PC-9 (cell line): ENCODE results near the gene DNAJB7. TPM values are rescaled to one million over a fixed set of nuclear protein-coding genes. Genes with fewer than 3 reads are reported as not detected.

Experiments
- BruUV-seq: library from RNA; stranded (reverse); fragments of 400-500 nt; replicated peaks from 2 replicates; lab custom pipeline; 2021; lab: Mats Ljungman, UMichigan
- CTCF ChIA-PET: fragments of 300-600 bp; sonication (Branson Sonifier 250); formaldehyde crosslinking; loops from one replicate; lab custom pipeline; 2022; ENCODE audit warnings: antibody characterized with exemption; lab: Charles Lee
- POLR2A ChIA-PET: fragments of 300-600 bp; sonication (Branson Sonifier 250); formaldehyde crosslinking; loops from one replicate; lab custom pipeline; 2022; ENCODE audit warnings: antibody characterized with exemption; ENCODE audit not compliant: unreplicated experiment; lab: Charles Lee
- DNase-seq, 2 experiments: peaks; one replicate each; pipeline versions ENCODE4 v3.0.0 to v3.0.0-alpha.2; 2015 to 2022; ENCODE audit warnings: mixed read lengths in 1 of 2
- H2AFZ ChIP-seq: fragments of 200-600 bp; sonication (generic); 2 replicates; pipeline ENCODE4 v1.8.1; 2017; ENCODE audit warnings: antibody characterized with exemption
- H3F3A ChIP-seq: fragments of 200-600 bp; sonication (generic); 2 replicates; pipeline ENCODE4 v1.8.1; 2017; ENCODE audit warnings: antibody characterized with exemption, mild to moderate bottlenecking, low read depth; ENCODE audit not compliant: insufficient read depth
- H3K27ac ChIP-seq: fragments of 200-600 bp; sonication (generic); 2 replicates; pipeline ENCODE4 v1.6.1; 2016; ENCODE audit warnings: mixed run types
- H3K27me3 ChIP-seq: fragments of 200-600 bp; sonication (generic); 2 replicates; pipeline ENCODE4 v1.6.1; 2016; ENCODE audit warnings: low read depth, mixed run types; ENCODE audit not compliant: insufficient read depth
- H3K36me3 ChIP-seq: fragments of 200-600 bp; sonication (generic); 2 replicates; pipeline ENCODE4 v1.6.1; 2016; ENCODE audit warnings: low read depth, mixed run types
- H3K4me1 ChIP-seq: fragments of 200-600 bp; sonication (generic); replicated peaks from 2 replicates; pipeline ENCODE4 v1.6.1; 2016; ENCODE audit warnings: mixed run types; ENCODE audit not compliant: insufficient read depth
- H3K4me2 ChIP-seq: fragments of 200-600 bp; sonication (generic); 2 replicates; pipeline ENCODE4 v1.6.1; 2017; ENCODE audit warnings: mixed run types
- H3K4me3 ChIP-seq: fragments of 200-600 bp; sonication (generic); 2 replicates; pipeline ENCODE4 v1.6.1; 2016; ENCODE audit warnings: mixed run types
- H3K79me2 ChIP-seq: fragments of 200-600 bp; sonication (generic); 2 replicates; pipeline ENCODE4 v1.6.1; 2017; ENCODE audit warnings: low read depth, mixed run types
- H3K9me2 ChIP-seq: fragments of 200-600 bp; sonication (generic); 2 replicates; pipeline ENCODE4 v1.8.1; 2017; ENCODE audit warnings: mild to moderate bottlenecking; ENCODE audit not compliant: insufficient read depth
- H3K9me3 ChIP-seq: fragments of 200-600 bp; sonication (generic); 2 replicates; pipeline ENCODE4 v1.8.1; 2016; ENCODE audit warnings: low read depth; ENCODE audit not compliant: insufficient read depth
- H4K20me1 ChIP-seq: fragments of 200-600 bp; sonication (generic); 2 replicates; pipeline ENCODE4 v1.8.1; 2017; ENCODE audit not compliant: insufficient read depth
- EZH2 ChIP-seq: fragments of 200-600 bp; sonication (generic); IDR thresholded peaks from 2 replicates; pipeline ENCODE4 v1.8.0; 2017; ENCODE audit warnings: antibody characterized with exemption, low read depth
- intact Hi-C: fragments of 100-400 bp; cut with micrococcal nuclease; formaldehyde crosslinking; loops from one replicate; pipeline ENCODE4 v1.10.0; 2022; ENCODE audit not compliant: unreplicated experiment
- total RNA-seq: library from RNA; stranded (reverse); gene quantifications from 2 replicates; pipeline ENCODE4 v1.2.3, GENCODE V29; 2021
- TF ChIP-seq, protein P1 (sequence below): fragments of 200-600 bp; sonication (generic); conservative IDR thresholded peaks from 2 replicates; pipeline ENCODE4 v1.6.1; 2017; ENCODE audit warnings: mixed run types, antibody characterized with exemption, mild to moderate bottlenecking, moderate library complexity

The DNAJB7 gene
- total RNA-seq, 1 experiment from 2014 or later = not detected

- Histone ChIP-seq H3K4me1 (no peaks in the 10 kb centered on the region), H3K79me2 (no peaks in the 10 kb centered on the region), H4K20me1 (0 out of 2 replicates have a peak, but pooled peaks cover 10% of the 10 kb centered on the region), H3K9me3 (no peaks in the 10 kb centered on the region), H2AFZ (no peak overlapping the region), H3F3A (no peaks in the 10 kb centered on the region), H3K27me3 (no peaks in the 10 kb centered on the region), H3K27ac (no peak overlapping the region), H3K4me2 (no peak overlapping the region), H3K4me3 (no peak overlapping the region), H3K9me2 (no peaks in the 10 kb centered on the region), H3K36me3 (peaks cover 22% of the 10 kb centered on the region)
- ChIA-PET POLR2A (no interaction called here), CTCF (interaction anchor here (0.6 kb wide), 1 partner anchor 17 kb away, joined by 4 read pairs; no protein-coding TSS in a partner anchor)
- TF ChIP-seq, protein P1, sequence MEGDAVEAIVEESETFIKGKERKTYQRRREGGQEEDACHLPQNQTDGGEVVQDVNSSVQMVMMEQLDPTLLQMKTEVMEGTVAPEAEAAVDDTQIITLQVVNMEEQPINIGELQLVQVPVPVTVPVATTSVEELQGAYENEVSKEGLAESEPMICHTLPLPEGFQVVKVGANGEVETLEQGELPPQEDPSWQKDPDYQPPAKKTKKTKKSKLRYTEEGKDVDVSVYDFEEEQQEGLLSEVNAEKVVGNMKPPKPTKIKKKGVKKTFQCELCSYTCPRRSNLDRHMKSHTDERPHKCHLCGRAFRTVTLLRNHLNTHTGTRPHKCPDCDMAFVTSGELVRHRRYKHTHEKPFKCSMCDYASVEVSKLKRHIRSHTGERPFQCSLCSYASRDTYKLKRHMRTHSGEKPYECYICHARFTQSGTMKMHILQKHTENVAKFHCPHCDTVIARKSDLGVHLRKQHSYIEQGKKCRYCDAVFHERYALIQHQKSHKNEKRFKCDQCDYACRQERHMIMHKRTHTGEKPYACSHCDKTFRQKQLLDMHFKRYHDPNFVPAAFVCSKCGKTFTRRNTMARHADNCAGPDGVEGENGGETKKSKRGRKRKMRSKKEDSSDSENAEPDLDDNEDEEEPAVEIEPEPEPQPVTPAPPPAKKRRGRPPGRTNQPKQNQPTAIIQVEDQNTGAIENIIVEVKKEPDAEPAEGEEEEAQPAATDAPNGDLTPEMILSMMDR = no peak
- no peak for TF ChIP-seq EZH2
- no TSS peak for BruUV-seq
- intact Hi-C loops = no loop called here
- DNase-seq = no peak
Measured at GRCh38 chr22:40889116-40889515, 27.2 kb upstream of the DNAJB7 start.

- Histone ChIP-seq H2AFZ (no peak overlapping the region), H3F3A (peaks cover 4% of the 10 kb centered on the region; the same call in 1 of the 2 replicates), H3K79me2 (no peaks in the 10 kb centered on the region), H3K4me1 (no peaks in the 10 kb centered on the region), H3K4me2 (no peak overlapping the region), H3K27ac (no peak overlapping the region), H3K27me3 (no peaks in the 10 kb centered on the region), H3K4me3 (no peak overlapping the region), H3K36me3 (peaks cover 23% of the 10 kb centered on the region), H3K9me3 (no peaks in the 10 kb centered on the region), H4K20me1 (no peaks in the 10 kb centered on the region), H3K9me2 (no peaks in the 10 kb centered on the region)
- CTCF ChIA-PET = no interaction called here
- DNase-seq = no peak
- POLR2A ChIA-PET = no interaction called here
- intact Hi-C loops = no loop called here
- TF ChIP-seq, protein P1 = no peak
- TF ChIP-seq EZH2 = no peak
- no TSS peak for BruUV-seq
Measured at GRCh38 chr22:40878922-40879321, 17.0 kb upstream of the DNAJB7 start.

- no peaks in the 10 kb centered on the region for H3K79me2 ChIP-seq
- H3K4me1 ChIP-seq = no peaks in the 10 kb centered on the region
- H3K4me3 ChIP-seq = no peak overlapping the region
- H3K36me3 ChIP-seq = peaks cover 11% of the 10 kb centered on the region
- TF ChIP-seq, protein P1 = no peak
- TF ChIP-seq EZH2 = no peak
- H3K4me2 ChIP-seq = no peak overlapping the region
- ChIA-PET CTCF (interaction anchor here (0.6 kb wide), 1 partner anchor 51 kb away, joined by 5 read pairs; no protein-coding TSS in a partner anchor), POLR2A (no interaction called here)
- H4K20me1 ChIP-seq = no peaks in the 10 kb centered on the region
- intact Hi-C loops = no loop called here
- no peaks in the 10 kb centered on the region for H3K9me3 ChIP-seq
- H3K27me3 ChIP-seq = no peaks in the 10 kb centered on the region
- no peaks in the 10 kb centered on the region for H3K9me2 ChIP-seq
- peaks cover 4% of the 10 kb centered on the region; the same call in 1 of the 2 replicates for H3F3A ChIP-seq
- no peak overlapping the region for H2AFZ ChIP-seq
- DNase-seq = no peak
- no peak overlapping the region for H3K27ac ChIP-seq
- no TSS peak for BruUV-seq
Measured at GRCh38 chr22:40877488-40877887, 15.6 kb upstream of the DNAJB7 start.
